HG03064 (cell line): ENCODE measurements around the gene JAG1.
A peak's percentile ranks its signal among the peaks of the same experiment; 100 is the strongest.

Experiments used
- ATAC-seq: cut with Tn5 transposase; IDR thresholded peaks from one replicate; pipeline ENCODE4 v1.9.1; 2021; ENCODE audit warnings: low read depth; ENCODE audit not compliant: unreplicated experiment

Gene JAG1

GRCh38 chr20:10701607-10702006 is 27.8 kb upstream of the JAG1 start:
- no peak for ATAC-seq

GRCh38 chr20:10699941-10700340 is 26.1 kb upstream of the JAG1 start:
- no peak for ATAC-seq

- no peak for ATAC-seq
These were observed 25.7 kb upstream of the JAG1 start for GRCh38 chr20:10699489-10699888.

DNA sequence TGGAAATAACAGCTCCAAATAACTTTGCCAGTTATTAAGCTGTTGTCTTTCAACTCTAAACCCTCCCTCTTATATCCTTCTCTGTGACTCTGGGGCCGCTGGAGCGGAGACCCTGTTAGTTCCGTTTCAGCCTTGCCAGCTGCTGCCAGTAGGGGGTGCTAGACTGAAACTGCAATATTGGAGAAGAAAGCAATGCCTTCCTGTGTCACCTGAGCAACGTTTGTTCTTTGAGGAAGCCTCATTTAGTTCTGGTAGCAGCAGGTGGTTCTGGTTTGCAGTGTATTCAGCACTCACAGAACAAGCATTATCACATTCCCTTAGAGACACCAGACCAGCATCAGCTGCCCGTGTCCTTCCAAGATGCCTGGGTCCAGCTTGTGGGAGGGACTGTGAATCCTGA is 22.9 kb upstream of the JAG1 start:
- no peak for ATAC-seq

- no peak for ATAC-seq
These were observed 15.6 kb upstream of the JAG1 start for GRCh38 chr20:10689385-10689784.

GRCh38 chr20:10687895-10688294 is 14.1 kb upstream of the JAG1 start:
- no peak for ATAC-seq

- ATAC-seq, result no peak
These were observed 12.7 kb upstream of the JAG1 start for GRCh38 chr20:10686356-10687133.

DNA sequence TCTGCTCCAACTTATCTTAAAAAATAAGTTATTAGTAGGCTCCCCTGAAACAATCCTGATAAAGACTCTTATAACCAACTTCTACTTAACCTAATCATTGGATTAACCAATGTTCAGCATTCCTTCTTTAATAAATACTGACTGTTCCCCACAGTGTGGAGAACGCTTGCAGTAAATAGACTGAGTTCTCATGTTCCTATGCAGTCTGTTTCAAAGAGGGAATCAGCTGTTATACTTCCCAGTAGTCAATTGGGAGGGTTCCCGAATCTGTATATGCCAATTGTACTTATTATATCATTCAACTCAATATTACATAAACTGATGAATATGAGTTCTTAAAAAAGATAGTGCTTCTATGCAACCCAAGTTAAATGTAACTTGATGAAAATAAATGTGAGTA is 9.7 kb upstream of the JAG1 start:
- ATAC-seq, result no peak

- ATAC-seq, result no peak
These were observed 9.1 kb upstream of the JAG1 start for GRCh38 chr20:10682939-10683338.

DNA sequence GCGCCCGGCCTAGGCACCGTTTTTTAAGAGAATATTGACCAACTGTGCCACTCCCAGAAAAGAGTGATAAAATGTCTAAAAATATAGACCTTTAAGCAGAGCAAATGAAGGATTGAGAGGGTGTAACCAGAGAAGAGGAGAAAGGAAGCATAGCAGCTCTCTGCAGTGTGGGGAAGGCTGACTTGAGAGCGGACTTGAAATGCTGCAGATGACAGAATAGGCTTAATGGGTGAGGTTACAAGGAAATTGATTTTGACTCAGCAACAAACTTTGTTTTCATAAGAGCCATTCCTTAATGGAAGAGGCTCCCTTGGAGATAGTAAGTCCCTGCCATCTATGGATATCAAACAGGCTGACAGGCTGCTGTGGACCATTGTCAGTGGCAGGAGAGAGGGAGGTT is 7.7 kb upstream of the JAG1 start:
- no peak for ATAC-seq

DNA sequence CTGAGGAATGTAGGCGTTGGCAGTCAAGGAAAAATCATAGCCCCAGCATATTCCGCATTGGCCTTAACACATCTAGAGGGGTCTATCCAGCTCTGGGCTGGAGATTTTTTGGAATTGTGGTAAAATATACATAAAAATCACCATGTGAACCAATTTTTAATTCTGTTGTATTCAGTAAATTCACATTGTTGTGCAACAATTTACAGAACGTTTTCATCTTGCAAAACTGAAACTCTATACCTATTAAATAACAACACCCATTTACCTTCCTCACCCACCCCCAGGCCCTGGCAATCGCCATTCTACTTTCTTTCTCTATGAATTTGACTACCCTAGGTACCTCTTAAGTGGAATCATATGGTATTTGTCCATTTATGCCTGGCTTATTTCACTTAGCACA is 6.8 kb upstream of the JAG1 start:
- no peak for ATAC-seq

- no peak for ATAC-seq
These were observed 5.5 kb upstream of the JAG1 start for GRCh38 chr20:10679269-10679668.

DNA sequence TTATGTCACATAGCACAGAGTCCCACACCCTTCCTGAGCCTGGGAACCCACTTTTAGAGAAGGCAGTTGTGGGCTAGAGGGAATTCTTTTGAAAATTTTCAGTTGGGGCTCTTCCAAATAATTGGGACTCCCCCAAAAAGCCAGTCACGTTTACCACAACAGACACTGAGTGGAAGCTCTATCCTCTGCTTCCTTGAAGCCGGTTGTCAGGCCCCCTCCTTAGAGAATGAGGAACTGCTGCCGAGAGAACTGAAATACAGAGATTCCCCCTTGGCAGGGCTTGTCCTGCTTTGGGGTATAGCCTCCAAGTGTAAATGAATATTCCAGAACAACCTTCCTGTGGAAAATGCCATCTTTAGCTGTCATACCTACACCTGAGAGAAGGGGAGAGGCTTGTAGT is 2.7 kb upstream of the JAG1 start:
- no peak for ATAC-seq

DNA sequence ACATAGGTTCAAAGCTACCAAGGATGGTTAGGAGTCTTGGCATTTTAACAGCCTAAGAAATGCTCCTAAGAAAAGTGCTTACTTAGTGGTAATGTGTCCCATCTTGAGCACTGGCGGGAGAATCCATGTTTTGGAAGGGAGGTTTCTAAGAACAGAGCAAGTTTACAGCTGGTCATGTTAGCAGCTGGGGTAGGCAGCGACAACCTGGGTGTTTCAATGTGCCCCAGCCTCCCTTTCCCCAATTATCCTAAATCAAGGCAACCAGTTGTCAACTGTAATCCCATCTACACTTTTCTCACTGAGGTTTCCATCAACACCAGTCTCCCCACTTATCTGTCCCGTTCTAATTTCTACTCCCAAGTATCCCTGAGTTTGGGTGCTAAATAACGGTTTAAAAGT is 1.6 kb upstream of the JAG1 start:
- ATAC-seq, result no peak

- ATAC-seq, result peak; percentile 45
These were observed 1.1 kb upstream of the JAG1 start for GRCh38 chr20:10674684-10675449.

DNA sequence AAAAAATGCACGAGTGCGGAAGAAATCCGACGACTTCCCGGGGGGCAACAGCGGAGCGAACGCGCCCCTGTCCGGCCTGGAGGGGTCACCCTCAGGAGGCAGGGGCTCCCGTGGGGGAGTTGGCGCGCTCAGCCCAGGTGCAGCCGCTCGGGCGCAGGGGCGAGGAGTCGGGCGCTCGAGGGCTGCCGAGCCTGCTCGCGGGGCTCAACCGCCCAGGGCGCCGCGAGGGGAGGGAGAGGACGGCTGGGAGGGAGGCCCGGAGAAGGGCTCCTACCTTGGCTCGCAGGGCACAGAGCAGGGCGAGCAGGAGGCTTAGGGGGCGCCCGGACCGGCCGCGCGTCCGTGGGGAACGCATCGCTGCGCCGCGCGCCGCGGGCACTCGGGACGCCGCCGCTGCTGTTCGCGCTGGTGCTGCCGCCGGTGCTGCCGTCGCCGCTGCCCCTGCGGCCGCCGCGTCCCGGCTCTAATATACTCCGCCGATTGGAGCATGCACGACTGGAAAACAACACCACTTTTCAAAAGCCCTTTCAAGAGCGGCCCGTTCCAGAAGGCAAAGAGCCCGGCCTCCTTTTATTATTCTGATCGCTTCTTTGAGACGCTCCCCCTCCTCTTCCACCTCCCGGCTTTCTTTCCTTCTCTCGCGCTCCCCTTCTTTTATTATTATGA is 490 bp downstream of the JAG1 start:
- no peak for ATAC-seq

DNA sequence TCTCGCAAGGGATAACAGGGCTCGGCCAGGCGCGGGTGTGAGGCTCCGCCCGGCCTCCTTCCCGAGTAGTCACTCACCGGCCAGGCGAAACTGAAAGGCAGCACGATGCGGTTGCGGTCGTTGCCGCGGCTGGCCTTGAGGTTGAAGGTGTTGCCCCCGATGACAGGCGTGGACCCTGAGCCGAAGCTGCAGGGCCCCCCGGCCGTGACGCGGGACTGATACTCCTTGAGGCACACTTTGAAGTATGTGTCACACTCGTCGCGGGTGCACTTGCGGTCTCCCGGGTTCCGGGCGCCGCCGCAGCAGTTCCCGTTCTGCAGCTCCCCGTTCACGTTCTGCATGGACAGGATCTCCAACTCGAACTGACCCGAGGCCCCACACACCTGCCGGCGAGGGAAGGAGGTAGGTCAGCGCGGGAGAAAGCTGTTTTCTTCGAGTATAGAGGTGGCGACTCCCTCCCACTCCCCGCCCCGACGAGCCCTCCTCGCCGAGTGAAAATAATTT is 1.1 kb downstream of the JAG1 start:
- no peak for ATAC-seq

- no peak for ATAC-seq
These were observed 1.7 kb downstream of the JAG1 start for GRCh38 chr20:10671919-10672623.

- ATAC-seq, result peak; percentile 34
These were observed 2.4 kb downstream of the JAG1 start for GRCh38 chr20:10671221-10671918.
